Stimulated activated CD4-positive, alpha-beta T cell treated with anti-CD3 and anti-CD28 coated beads, Interleukin-4, amount 100 ng/mL, for 1 hour (primary cell): ENCODE results near the gene SULF2.
"Not testable (repeated sequence)": the region's sequence is repeated elsewhere in the genome, so short reads cannot be mapped to it uniquely, and the experiment has no call there.

ENCODE experiments used
- DNase-seq: peaks from one replicate; pipeline ENCODE4 v3.0.0-alpha.2; 2020

SULF2 gene

DNA sequence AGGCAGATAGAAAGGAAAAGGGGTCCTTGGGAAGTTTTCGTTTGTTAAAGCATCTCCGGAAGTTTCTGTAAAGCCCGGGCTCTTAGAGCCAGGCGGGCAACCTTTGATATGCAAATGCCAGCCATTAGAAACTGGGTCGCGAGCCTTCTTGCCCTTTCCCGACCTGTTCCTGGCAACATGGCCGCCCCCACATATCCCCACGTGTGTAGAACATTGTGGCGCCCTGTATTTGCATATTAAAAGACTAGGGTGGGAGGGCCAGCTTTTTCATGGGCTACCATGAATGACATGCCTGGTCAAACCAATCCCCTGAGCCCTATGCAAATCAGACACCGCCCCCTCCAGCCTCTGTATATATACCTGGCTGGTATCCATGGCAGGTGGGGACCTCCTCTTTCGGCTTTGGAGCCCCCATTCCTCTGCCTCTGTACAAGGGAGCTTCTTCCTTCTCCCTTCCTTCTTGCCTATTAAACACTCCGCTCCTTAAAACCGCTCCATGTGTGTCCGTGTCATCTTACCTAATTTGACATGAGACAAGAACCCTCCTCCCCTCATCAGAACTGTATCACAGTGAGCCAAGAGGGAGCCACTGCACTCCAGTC lies 19.0 kb upstream of the SULF2 start:
- DNase-seq, result not testable (repeated sequence)

DNA sequence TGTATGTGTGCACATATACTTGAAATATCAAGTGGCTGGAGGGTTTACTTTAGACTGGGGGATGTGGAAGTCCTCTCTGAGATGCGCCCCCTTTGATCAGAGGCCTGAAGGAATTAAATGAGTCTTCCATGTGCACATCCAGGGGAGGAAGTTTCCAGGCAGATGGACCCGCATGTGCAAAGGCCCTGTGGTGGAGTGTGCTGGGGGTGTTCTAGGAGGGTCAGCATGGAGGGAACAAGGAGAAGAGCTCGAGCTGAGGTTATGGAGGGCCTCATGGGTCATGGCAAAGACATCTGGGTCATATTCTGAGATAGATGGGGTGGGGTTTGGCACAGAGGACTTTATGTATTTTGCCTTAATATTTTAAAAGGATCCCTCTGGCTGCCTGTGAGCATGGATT lies 17.7 kb upstream of the SULF2 start:
- DNase-seq, result no peak

DNA sequence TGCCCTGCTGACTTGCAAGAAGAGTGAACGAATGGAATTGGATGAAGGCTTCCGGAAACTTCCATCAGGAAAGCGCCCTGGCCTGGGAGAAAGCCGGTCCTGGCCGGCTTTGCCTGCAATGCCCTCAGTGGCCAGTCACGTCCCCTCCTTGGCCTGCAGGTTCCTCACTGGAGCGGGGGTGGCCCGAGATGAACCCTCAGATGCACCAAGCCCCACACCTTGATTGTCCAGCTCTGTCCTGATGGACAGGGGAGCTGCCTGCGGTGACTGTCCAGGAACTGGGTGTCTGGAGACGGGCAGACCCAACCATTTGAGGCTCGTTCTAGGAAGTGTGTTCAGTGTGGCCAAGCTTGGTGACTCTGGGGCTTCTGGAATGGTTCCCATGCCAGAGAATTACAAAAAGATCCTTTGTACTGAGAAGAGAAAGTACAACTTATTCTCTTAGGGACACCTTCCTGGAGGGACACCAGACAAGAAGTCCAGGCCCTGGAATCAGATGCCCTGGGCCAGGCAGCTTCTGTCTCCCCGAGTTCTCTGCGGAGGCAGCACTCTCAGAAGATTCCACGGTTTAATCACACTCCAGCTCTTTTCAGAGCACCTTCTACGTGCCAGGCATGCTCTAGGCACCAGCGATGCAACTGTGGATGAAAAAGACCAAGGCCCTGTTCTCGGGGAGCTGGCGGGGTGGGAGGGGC lies 17.1 kb upstream of the SULF2 start:
- no peak for DNase-seq

DNA sequence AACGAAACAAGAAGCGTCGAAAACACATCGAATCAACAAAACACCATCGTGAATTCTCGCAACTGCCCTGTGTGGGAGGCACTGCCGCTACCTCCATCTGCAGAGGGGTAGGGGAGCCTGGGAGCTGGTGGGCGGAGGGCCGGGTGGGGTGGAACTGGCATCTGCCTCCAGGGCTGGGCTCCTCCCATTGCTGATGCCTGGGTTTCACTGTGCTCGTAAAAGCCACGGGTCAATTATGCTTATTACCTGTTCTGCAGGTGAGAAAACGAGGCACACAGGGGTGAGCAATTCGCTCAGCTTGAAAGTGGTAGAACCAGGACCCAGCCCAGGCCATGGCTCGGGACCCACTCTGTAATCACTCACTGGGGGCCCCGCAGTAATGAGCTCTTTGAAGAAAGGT lies 16.5 kb upstream of the SULF2 start:
- DNase-seq, result no peak

DNA sequence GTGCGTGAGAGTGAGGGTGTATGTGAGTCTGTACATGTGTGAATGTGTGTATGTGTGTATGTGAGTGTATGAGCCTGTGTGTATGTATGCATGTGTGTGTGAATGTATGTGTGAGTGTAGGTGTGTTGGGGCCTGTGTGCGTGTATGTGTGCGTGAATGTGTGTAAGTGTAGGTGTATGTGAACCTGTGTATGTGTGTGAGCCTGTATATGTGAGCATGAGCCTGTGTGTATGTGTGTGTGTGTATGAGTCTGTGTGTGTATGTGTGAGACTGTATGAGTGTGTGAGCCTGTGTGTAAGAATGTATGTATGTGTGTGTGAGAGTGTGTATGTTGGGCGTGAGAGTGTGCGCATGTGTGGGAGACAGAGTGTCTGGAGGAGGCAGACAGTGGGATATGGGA lies 15.8 kb upstream of the SULF2 start:
- DNase-seq, result no peak

DNA sequence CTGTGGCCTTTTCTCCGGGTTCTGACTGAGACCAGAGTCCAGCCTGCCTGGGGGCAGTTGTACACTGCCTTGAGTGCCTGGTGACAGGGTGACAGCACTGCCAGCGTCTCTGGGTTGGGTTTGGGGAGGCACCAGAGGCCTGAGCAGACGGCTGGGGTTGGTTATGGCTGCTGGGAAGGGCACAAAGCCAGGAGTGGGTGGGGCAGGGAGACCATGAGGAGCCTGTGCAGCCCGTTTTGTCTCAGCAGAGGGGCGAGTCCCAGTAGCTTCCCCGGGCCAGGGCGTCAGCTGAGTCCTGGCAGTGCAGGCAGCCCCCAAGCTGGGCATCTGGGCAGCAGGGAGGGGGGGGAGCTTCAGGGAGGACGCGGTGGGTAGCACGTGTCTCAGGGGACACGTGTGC lies 15.3 kb upstream of the SULF2 start:
- DNase-seq, result no peak

DNA sequence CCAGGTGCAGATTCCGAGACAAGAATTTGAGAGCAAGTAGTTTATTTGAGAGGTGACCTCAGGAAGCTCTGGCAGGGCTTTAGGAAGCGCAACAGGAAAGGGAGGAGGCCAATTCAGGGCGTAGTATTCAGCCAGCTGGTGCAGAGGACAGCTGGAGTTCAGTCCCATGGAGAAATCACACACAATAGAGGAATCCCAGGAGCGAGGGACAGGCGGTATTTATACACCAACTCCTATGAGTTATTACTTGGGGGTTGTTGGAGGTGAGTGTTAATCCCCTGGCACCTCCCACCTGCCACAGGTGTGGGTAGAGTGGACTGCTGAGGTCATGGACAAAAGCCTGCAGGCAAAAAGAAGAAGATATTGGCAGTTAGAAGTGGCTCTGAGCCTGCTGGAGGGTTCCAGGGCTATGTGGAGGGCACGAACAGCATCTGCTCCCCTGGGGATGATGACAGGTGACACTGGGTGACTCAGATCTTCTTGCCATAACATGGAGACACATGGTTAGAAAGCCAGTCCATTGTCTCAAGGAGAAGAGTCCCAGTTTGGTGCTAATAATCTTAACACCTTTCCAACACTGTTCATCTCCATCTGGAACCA lies 13.9 kb upstream of the SULF2 start:
- no peak for DNase-seq

DNA sequence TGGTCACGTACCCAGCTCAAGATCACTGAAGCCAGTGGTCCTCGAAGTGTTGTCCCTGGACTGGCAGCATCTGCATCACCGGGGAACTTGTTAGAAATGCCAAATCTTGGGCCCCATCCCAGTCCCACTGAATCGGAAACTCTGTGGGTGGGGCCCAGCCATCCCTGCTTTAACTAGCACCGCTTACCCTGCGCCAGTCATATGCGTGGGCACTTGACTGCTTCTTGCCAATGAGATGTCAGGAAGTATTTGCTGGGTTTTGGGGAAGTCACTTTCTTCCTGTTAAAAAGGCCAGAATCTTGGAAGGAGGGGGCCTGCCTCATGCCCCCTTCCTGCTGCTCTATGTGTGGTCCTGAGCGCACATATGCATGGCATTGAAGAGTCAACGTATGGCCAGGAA lies 11.7 kb upstream of the SULF2 start:
- DNase-seq, result no peak

DNA sequence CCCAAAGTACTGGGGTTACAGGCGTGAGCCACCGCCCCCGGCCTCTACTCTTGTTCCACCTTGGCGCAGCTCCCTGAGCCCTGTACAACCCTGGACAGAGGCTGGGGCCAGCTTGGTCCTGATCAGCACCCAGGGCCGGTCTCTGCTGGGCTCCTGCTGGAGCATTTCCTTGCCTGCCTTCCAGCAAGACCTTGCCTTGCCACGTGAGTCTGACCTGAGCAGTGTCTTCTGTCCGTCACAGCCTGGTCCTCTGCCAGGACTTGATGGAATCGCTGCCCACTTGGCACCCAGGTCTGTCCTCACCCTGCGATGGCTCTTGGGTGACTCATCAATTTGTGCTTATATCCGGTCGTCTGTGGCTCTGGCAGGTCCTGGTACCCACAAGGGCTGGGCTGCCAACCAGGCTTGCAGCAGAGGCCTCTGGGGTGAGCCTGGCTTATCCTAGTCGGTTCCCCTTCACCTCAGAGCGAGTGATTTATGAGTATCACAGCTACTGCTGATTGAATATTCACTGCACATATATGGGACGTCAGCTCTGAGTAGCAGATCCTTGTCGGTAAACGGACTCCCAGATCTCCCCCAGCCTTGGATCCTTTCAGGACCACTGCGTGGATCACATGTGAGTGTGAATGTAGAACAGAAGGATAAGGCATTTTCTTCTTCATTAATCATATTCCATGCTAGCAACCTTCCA lies 10.1 kb upstream of the SULF2 start:
- DNase-seq, result no peak

DNA sequence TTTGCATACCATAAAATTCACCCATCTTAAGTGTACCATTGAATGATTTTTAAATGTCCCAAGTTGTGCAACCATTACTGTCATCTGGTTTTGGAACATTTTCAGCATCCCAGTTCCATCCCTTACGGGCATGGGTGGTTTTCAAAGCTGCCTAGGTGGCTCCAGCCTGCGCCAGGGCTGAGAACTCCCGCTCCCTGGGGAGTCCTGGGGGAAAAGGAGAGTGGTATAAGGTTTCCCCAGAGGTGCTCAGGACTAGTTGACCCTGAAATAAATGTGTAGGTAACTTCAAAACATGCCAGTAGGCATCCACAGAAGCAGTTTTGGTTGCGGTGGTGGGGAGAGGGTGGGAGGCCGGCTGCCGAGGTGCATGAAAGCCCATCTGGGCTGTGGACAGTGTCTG lies 9.0 kb upstream of the SULF2 start:
- DNase-seq, result not testable (repeated sequence)

DNA sequence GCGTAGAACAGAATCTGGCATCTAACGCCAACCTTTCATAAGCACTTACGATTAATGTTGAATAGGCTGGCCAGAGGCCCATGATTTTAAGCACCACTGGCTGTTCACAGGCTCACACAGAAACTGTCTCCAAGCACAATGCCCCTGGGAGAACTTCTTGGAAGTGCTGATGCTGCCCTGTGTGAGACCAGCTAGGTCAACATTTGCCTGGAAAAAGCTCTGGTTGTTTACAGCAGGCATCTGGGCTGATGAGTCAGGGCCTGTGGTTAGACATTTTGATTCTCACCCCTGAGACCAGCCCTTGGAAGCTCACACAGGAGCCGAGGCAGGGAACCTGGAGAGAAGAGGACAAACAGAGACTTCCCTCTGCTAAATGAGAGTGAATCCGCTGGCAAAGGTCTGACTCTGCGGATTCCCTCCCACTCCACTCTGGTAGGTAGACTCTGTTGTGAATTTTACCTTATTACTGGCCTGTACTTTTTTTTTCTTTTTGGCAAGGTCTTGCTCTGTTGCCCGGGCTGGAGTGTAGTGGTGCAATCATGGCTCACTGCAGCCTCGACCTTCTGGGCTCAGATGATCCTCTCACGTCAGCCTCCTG lies 6.8 kb upstream of the SULF2 start:
- no peak for DNase-seq

DNA sequence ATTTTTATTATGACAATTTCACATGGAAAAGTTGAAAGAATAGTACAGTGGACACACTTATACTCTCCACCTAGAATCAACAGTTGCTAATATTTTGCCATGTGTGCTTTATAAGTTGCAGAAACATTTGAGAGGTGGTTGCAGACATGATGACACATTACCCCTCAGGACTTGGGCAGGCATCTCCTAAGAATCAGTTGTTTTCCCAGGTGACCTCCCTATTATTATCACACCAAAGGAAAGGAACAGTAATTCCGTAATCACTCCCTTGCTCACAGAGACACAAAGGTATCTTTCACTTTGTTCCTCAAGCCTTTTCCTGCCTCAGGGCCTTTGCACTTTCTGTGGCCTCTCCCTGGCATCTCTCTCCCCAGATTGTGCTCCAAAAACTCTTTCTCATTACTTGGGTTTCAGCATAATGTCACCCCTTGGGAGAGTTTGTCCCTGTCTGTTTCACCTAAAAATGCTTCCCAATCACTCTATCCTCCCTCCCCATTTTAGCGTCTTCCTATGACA lies 5.9 kb upstream of the SULF2 start:
- DNase-seq, result no peak

DNA sequence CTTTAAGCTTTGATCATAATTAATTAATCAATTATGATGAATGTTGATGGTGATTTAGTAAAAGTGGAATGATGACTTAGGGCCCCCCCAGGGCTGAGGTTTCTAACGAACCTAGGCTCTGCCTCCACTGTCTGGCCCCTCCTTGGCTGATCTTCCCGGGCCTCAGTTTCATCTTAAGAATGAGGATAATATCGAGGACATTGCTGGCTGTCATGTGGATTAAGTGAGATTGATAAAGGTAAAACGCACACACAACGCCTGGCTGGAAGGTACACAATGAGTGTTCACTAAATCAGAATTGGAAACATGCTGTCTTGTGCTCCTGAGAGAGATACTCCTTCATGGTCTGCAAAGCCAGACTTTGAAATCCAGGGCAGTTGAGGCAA lies 5.3 kb upstream of the SULF2 start:
- DNase-seq, result no peak

DNA sequence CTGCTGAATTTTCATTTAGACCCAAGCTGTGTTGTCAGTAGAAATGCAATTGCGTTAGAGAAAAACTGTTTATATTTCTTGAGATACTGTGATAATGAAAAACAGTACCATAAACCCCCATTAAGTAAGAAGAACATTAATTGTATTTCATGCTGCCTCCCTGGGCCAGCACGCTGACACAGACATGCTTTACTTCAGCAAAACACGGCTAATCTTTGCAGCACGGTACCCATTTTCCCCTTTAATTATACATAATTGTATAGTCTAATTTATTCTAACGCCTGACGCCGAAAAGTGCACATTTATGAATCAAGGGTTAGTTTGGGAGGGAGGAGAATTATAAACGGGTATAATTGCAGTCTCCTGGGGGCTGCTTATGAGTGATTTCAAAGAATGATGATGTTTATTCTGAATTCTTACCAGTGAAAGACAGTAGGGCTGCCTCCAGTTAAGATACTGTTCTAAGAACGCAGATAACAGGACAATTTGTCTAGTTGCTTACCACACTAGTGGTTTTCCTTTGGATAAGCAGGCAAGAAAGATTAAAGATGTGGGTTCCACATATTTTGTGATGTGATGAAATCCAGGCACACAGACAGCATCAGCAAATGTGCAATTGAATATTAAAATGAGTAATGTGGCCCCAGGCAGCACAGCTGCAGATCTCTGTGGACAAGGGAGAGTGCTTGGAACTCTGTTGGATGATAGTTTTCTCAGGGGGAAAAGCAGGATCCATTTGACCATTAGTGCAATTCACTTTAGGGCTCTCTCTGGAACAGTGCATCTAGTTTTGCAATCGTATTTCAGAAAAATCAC lies 4.7 kb upstream of the SULF2 start:
- no peak for DNase-seq

DNA sequence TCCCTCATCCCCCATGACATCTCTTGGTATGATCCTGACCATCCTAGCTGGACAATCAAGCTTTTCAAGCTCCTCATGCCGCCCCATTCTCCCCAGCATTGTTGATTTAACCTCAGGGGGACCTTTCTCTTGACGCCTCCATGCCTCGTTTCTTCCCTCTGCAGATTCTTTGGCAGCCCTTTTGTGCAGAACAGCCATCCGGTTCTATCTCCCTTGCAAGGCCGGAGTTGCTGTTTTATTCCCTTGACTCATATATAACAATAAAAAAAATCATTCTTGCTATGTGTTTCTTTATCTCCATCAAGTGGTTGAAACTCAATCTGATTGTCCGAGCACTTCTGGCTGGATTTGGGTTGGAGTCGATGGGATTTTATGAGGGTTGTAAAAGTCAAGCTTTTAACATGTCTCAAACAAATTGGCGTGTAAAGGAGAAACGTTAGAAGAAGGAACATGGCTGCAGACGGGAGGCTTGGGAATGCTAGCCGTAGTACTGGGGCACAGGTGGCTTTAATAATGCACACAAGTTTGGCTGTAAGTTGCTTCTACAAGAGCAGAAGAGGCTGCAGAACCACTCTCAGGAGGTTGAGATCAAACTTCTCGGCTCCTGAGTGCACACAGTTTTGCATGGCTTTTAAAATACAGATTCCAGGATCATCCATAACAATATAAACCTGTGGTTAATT lies 3.9 kb upstream of the SULF2 start:
- no peak for DNase-seq

DNA sequence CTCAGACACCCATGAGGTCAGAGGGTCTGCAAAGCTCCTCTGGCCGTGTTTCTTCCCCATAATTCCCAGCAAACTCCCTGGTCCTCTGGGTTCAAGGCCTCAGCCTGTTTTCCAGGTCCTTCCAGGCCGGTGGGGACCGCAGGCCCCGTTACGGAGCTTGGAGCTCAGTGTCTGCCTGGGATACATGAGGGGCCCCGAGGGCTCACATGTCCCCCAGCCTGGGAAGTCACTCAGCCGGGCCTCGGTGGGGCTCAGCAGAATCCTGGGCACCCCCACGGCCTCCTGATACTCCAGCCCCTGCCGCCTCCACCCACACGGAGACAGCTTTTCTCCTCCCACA lies 3.4 kb upstream of the SULF2 start:
- DNase-seq, result no peak

DNA sequence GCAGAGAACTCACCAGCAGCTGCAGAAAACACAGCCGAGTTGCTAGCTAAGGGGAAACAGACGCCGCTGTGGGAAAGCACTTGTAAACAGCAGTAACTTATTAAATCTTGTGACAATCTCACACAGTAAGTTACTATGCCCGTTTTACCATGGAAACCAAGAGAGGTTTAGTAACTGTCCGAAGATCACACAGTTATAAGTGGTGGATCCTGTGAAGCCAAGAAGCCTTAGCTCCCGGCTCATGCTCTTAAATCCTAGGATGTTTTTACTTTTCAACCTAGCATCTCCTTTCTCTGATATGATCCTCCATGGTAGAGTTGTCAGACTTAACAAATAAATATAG lies 1.5 kb upstream of the SULF2 start:
- no peak for DNase-seq

DNA sequence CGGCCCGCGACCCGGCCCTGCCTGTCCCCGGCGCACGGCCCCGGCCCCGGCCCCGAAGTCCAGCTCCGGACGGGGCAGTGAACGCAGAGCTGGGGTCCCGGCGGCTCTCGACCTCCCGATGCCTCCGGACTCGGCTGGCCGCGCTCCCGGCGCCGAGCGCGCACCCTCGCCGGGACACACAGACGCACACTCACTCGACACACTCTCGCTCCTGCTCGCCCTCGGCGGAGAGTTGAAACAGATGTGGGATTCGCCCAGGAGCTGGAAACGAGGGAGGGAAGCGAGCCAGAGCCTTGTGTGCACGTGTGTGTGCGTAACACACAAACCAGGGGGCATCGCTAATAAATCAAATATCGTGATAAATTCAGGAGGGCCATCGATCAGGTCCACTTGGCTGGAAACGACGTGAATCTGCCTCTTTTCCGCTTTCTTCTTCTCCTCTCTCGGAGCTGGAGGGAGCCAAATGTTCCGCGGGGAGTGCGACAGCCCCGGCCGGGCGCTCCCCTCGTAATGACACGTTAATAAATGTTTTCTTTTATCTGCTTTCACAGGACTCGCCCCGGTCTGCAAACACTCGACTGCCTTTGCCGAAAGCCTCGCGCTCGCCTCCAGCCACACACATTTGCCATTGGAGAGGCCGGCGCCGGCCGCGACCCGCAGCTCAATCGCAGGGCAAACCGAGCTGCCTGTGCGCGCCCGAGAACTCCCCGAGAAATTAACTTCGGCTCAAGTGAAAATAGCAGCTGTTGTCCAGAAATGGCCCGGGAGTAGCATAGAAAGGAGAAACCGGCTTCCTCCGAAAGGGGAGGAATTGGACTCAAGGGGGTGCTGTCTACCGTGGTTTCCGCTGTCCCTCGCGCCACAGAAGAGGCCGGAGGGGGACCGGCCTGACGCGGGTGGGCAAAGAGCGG lies 828 bp upstream of the SULF2 start:
- no peak for DNase-seq

DNA sequence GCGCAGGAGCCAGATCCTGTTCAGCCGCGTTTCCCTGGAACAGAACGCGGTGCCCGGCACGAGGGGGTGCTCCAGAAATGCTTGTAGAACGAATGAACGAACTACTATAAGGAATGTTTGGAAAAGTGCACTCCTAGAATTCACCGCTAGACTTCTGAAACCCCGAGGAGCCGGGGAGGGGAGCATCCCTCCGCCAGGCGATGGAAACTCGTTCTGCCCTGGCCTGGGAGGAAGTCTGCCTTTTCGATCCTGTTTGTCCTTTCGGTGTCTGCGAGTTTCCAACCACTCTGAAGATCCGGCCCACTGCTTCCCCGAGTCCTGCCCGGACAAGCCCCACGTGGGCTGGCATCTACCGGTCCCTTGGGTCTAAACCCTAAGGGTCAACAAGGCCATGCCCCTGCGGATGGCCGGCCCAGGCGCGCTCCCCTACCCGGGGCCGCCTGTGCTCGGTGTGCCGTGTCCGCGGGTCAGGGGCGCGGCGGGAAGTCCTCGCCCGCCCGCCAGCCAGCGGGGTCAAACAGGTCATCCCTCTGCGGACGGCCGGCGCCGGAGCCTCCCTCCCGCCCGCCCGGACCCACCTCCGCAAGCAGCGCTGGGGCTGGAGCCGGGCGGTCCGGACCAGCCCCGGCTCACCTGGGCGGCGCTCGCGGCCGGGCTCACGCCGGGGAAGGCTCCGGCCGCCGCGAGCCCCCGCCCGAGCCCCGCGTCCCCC lies 526 bp downstream of the SULF2 start:
- no peak for DNase-seq

DNA sequence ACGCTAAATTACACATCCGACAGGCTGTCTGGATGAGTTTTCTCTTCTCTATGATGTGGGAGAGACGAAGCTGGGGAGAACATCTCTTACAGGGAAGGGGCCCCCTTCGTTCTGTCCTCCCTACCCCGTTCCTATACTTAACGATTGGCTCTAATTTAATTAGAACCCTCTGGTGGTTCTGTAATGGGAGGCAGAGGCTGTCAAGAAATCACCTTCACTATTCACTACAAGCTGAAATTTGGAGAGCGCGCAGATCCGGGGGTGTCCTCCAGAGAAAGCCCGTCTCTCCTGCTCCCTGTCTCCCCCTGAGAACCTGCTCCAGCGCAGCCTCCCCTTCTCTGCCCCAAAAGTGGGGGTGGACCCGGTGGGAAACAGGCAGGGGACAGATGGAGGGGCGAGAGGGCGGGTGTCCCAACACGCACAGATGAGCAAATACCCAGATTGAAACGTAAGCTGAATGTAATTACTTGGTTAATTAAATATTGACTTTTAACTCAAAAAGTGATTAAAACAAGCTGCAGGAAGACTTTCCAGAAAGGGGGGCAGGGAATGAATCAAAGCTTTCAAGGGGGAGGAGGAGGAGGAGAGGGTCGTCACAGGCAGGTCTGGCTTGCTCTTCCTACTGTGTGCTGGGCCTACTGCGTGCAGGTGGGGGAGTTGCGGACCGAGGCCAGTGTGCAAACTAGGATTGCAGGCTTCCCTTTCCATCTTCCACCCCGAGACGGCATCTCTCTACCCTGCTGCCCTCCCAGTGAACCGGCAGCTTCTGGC lies 1.3 kb downstream of the SULF2 start:
- no peak for DNase-seq
